Stimulated activated CD8-positive, alpha-beta memory T cell treated with anti-CD3 and anti-CD28 coated beads, Interleukin-7, amount 100 ng/mL, for 24 hours (primary cell): ENCODE results near the gene NAT16.
"Not testable (repeated sequence)": the region's sequence is repeated elsewhere in the genome, so short reads cannot be mapped to it uniquely, and the experiment has no call there.

ENCODE experiments used
- DNase-seq: peaks from one replicate; pipeline ENCODE4 v3.0.0-alpha.2; 2020; ENCODE audit warnings: low read depth

Gene NAT16

DNA sequence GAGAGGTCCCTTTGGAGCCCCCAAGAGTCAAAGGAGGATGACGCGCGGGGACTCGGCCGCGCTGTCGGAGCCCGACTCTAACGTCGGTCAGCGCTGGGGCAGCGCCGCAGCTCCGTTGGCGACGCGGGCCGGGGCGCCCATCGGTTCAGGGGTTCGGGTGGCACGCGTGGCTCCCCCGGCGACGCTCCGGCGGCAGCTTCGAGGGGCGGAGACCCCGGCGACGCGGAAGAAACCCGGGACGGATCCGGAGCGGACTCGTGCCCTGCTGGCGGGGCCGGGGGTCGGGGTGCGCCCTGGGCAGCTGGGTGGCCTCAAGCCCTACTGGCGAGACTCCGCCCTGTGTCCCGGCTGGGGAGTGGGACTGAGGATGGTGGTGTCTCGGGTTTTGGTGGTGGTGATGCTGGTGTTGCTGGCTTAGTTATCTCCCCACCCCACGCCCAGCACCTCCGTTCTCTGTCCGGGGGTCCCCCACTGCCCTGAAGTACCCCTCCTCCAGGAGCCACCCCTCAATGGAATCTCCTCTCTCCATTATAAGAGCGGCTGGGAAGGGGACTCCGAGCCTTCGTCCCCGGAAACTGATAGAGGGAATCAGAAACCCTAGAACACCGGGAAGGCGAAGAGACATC is at the start of gene NAT16:
NAT16 (minus strand) TSS at position 164 of the 626 bp plus-strand sequence. CDS start 5,486 bp downstream, outside the sequence.
- DNase-seq = no peak

DNA sequence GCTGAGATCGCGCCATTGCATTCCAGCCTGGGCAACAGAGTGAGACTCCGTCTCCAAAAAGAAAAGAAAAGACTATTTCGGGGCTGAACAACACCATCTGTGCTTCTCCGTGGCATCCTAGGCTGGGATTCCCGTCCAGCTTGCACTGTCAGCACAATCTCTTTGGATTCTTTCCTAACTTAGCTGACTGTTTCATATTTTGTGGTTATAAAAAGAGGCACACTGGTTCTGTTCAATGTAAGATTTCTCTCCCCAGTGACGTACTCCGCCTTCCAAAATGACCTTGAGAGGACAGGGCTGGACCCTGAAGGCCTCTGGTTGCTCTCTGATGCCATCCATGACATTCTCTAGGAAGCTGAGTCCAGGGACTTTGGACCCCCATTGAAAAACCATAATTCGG is 46.6 kb upstream of the NAT16 start:
- no peak for DNase-seq

DNA sequence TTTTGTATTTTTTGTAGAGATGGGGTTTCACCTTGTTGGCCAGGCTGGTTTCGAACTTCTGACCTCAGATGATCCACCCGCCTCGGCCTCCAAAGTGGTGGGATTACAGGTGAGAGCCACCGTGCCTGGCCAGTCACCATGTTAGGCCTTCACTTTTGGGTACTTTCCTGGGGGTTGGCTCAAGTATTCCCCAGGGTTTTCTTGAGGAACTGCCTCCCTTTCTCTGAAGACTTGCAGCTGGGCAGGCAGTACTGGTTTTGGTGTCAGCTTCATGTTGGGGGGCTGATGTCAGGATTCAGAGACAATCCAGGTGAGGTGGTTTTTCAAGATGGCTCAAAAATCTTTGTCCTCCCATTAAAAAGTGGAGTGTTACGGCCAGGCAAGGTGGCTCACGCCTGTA is 45.6 kb upstream of the NAT16 start:
- DNase-seq = no peak

DNA sequence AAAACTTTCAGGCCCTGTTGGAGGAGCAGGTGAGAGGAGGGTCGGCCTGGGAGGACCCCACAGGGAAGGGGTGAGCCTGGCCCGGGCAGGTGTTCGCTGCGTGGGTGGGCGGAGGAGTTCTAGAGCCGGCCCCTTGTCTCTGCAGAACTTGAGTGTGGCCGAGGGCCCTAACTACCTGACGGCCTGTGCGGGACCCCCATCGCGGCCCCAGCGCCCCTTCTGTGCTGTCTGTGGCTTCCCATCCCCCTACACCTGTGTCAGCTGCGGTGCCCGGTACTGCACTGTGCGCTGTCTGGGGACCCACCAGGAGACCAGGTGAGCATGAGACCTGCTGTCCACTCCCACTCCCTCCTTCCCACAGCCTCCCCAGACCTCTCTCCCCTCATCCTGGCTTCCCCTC is 43.4 kb upstream of the NAT16 start:
- DNase-seq = no peak

DNA sequence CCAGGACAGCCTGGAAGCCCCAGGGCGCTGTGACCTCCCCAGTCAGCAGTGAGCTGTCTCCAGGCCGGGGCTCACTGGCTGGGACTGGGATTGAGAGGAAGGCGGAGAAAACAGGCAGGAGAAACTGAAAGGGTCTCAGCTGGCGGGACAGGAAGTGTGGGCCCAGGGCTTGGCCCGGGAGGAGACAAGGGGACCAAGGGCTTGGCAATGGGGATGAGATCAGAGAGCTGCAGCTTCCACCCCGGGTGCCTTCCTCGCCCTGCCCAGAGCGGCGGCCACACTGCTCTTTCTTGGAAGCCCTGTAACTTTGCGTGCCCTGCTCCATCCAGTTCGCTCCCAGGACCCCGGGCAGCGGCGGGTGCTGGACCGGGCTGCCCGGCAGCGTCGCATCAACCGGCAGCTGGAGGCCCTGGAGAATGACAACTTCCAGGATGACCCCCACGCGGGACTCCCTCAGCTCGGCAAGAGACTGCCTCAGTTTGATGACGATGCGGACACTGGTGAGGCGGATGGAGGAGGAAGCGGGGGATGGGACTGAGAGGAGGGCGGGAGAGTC is 42.3 kb upstream of the NAT16 start:
- no peak for DNase-seq

DNA sequence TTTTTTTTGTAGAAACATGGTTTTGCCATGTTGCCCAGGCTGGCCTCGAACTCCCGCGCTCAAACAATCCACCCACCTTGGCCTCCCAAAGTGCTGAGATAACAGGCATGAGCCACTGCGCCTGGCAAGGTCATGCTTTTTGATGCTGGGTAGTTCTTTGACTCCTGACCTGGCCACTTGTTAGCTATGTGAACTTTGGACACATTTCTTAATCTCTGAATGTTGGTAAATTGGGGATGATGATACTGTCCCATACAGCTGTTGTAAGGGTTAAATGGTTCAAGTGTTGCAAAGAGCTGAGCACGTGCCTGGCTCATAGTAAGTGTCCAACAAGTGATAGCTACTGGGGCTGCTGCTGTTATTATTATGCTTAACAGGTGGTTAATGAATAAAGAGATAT is 40.2 kb upstream of the NAT16 start:
- DNase-seq = no peak

DNA sequence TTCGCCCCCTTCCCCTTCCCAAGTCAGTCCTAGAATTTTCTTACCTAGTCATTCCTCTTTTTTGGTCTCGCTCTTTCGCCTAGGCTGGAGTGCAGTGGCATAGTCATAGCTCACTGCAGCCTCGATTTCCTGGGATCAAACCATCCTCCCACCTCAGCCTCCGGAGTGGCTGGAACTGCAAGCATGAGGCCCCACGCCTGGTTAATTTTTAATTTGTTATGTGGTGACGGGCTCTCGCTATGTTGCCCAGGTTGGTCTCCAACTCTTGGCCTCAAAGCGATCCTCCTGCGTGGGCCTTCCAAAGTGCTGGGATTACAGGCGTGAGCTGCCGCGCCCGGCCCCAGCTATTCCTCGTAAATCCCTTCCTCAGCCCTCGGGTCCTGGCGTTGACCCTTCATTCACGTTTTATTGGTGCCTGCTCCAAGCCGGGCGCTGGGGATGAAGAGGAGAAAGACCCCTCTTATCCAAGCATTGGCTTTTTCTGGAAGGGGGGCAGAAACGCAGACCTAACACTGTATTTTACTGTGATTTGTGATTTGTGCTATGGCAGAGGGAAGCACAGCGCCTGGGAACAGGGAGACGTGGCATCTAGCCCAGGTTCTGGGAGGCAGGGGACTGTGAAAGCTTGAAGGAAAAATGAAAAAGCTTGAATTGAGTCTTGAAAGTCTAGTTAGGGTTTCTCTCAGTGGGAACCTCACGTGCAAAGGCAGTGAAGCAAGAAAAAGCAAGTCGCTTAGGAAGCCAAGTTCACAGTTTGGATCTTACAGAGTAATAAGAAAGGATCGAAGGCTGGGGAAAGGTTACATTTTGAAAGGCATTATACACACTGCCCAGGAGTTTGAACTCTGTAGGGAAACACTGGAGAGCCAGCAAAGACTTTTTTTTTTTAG is 38.4 kb upstream of the NAT16 start:
- no peak for DNase-seq

DNA sequence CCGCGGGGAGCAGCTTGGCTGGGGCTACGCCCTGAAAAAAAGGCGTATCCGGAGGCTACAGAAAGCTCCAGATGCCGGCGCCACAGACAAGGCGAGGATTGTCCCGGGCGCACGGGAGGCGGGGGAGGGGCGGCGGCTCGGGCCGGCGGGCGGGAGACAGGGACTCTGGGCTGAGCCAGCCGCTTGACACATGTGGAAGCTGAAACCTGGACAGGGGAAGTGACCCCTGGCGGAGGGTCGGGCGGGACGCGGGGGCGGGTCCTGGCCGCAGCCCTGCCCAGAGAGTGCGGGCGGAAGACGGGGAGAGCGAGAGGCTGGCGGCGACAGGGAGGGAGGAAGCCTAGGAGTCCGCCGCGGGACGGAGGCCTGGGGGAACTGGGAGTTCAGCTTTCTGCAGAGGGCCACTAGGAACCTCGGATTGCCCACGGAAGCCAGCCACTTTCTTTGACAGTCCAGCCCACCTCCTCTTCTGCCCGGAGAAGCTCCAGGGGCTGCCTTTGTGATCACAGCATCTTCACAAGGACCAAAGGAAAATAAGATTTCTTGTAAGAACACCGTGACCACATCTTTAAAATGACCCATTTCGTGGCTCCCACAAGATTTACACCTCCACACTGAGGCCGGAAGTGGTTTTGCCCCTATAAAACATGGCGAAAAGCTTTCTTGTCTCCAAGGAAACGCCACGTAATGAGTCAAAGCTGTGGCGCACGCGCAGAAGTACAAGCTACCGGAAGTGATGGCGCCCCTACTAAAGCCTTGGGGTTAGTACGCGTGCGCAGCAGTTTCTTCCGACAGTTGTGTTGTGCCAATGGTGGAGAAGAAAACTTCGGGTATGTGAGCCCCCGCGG is 37.5 kb upstream of the NAT16 start, which contains the start of the genes PLOD3 and ZNHIT1:
PLOD3 (minus strand) TSS at position 194 of the 848 bp plus-strand sequence. CDS start 307 bp downstream, outside the sequence.
ZNHIT1 (plus strand) TSS at position 778 of the 848 bp plus-strand sequence; CDS start at position 809, 31 bp downstream.
- peak; percentile 88 for DNase-seq

DNA sequence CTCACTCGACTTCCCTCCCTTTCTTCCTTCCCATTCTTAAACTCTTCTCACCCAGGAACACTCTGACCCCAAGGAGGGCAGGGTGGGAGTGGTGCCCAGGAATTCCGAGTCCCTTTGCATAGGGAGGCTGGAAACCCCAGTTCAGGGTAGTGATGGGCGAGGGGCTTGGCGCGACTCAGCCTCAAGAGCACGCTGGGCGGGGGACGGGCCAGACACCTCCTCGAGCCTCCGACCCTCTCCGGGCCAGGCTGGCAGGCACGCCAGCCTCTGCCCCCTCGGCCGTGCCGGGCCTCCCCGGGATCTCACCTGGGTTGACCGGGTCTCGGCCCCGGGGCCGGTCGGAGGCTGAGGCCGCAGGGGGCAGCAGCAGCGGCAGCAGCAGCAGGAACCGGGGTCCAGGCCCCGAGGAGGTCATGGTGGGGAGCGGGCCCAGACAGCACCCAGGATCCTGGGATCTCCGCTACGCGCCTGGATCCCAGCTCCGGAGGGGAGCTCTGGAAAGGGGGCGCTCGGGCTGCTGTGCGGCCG is 36.8 kb upstream of the NAT16 start:
- no peak for DNase-seq

DNA sequence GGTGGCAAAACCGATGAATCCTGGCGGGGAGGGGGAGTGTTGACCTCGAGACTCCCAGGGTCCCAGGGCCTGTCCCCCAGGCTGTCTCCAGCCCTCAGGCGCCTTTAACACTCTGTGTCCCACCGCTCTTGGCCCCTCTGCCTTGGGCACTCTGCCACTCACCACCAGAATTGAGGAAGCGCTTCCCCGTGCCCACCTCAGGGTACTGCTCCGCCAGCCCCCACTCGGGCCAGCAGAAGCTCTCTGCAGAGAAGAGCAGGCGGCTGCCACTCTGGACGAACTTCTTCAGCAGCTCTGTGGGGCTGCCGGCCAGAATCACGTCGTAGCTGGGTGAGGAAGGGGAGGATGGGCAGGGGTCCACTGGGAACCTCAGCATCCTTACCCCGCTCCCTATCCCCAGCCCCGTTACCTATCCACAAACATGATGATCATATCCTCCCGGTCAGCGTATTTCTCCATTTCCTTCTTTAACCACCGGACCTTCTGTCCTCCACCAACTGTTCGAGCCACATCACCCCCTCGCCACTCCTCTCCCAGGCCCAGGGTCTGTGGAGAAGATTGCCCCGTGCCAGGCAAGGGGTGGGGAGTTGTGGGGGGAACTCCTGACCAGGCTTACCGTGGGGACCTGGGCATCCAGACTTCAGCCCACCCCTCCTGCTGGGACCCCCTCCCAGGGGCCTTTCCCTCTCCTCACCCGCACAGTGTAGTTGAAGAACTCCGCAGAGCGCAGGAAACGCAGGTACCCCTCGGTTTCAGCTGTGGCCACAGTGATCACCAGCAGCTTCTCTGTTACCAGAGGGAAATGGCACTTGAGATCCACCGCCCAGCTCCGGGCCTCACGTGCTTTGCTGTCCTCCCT is 36.1 kb upstream of the NAT16 start:
- DNase-seq = no peak

DNA sequence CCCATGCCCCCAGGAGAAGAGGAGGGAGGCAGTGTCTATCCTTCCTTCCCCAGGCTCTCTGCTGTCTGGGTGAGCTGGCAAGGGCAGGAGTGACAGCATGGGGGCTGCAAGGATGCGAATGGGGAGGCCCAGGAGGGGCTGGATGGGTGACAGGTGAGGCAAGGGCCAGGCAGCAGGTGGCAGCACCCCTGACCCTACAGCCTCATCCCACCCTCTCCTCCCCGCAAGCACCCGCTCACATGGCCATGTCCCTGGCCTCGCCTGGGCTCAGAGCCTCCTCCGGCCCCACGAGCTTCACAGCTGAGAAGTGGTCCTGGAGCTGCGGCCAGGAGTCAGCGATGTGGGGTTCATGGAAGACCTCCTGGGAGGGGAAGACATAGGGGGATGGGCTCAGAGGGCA is 31.9 kb upstream of the NAT16 start:
- no peak for DNase-seq

DNA sequence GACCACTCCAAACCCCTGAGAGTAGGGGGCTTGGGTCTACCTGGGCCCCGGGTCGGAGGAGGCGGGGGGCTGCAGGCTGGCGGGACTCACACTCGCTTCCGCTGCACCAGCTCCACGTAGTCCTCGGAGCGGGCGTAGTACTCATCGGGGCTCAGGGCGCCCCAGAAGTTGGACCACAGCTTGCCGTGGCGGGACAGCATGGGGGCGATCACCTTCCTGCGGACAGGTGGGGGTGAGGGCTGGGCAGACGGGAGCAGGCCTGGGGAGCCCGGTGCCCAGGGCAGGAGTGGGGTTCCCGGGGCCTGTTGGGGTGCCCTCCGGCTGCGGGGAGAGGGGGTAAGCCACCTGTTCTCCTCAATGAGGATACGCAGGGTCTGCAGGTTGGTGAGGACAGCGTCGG is 31.4 kb upstream of the NAT16 start:
- DNase-seq = no peak

DNA sequence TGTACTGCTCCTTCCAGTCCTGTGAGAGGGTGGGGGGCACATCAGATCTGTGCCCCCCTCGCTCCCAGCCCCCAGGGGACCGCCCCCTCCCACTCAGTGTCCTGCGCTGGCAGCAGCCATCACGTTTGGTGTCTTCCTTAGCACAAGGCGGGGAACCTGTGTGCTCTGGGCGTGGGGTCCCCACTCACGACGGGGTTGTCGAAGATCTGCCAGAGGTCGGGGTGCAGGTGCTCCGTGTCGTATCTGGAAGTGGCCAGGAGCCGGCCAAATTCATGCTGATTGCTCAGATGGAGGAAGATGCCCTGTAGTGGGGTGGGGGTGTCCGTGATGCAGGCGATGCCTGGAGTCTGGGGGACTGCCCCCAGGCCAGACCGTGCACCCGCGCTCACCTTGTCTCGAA is 30.1 kb upstream of the NAT16 start:
- DNase-seq = no peak

DNA sequence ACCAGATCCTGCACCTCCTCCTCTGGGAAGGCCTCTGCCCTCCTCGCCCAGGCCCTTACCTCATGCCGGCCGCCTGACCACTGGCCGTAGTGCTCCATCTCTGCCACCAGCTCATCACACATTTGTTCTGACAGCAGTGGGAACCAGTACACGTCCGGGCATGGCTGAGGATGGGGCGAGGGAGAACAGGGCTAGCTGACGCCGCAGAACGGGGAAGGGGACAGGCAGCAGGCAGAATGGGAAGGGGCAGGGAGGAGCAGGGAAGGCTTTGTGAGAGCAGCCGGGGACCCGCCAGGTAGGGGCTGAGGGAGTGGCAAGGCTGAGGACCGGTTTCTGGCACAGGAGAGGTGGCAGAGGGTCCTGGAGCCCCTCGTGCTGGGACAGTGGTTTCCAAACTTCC is 28.7 kb upstream of the NAT16 start:
- no peak for DNase-seq

DNA sequence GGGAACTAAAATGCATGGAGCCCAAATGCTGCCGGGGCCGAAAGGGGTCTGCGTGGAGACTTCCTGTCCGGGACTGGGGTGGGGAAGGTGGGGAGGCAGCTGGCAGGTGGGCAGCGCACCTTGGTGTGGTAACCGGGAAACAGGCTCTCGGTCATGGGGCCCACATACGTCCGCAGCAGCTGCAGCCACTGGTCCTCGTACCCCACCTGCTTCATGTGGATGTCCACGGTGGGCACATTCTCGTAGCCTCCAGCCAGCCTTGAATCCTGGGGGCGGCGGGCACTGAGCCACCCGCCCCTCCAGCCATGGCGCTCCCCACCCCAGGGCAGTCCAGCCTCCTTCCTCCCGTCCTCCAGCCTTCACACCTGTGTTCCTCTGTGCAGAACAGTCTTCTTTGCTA is 27.4 kb upstream of the NAT16 start:
- DNase-seq = no peak

DNA sequence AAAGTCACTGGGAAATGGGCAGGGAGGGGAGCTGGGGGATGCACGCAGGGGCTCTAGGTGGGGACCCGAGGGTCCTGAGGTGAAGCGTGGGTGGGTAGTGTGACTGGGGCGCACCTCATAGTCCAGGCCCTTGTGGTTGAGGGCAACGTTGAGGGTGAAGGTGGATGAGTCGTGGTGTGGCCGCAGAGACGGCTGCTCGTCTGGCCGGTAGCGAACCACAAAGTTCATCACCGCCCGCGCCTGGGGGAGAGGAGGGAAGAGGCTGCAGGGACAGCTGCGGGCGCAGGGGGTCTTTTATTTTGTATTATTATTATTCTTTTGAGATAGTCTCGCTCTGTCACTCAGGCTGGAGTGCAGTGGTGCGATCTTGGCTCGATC is 26.6 kb upstream of the NAT16 start:
- no peak for DNase-seq

DNA sequence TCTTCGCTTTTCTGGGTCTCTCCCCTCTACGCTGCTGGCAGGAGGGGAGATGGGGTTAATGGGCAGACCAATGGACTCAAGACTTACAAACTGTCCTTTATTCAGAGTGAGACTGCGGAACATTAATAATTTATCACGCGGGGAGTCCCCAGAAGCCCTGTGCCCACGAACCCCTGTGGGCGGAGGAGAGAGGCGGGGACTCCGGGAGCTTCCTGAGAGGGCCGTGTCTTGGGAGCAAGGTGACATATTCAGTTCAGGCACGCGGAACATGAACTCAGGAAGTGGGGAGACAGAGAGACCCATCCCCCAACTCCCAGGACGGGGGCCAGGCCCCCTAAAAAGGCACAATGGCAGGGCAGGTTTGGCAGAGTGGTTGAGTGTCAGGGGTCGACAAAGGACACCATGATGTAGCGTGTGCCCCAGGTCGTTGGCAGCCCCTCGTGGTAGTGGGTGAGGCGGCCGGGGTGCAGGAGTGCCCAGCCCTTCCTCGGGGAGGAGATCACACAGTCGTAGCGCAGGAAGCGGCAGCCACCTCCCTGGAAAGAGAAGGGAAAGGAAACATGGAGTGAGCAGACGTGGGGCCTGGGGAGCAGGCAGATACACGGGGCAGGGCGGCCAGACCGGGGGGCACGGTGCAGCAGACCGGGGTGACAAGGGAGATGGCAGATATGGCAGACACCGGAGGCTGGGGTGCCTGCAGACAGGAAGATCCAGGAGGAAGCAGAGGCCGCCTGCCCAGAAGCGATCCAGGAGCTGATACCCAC is 26.0 kb upstream of the NAT16 start:
- no peak for DNase-seq

DNA sequence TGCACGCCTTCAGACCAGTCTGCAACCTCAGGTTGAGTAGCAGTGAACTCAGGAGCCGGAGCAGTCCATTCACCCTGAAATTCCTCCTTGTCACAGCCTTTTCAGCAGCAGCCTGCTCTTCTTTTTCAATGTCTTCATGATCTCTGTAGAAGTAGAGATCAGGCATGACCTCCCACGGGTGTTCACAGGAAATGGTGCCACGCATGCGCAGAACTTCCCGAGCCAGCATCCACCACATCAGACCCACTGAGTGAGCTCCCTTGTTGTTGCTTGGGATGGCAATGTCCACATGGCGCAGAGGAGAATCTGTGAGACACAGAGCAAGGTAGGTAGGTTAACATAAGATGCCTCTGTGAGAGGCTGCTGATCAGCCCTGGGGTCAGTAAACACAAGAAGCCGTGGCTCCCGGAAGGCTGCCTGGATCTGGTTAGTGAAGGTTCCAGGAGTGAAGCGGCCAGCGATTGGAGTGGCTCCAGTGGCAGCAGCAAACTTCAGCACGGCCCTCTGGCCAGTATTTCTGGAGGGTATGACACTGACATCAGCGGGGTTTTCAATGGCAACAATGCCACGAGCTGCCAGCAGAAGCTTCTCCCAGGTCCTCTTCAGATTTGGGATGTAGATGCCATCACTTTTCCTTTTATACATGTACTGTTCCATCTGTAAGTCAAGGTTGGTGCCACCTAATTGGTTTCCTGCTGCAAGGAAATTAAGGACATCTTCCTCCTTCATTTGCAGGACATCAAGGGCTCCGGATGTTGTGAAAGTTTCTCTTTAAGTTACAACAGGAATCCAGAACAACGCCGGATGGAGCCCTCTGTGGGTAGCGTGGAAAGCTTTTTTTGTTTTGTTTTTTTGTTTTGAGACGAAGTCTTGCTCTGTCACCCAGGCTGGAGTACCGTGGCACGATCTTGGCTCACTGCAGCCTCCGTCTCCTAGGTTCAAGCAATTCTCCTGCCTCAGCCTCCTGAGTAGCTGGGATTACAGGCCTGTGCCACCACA is 23.9 kb upstream of the NAT16 start:
- DNase-seq = not testable (repeated sequence)

DNA sequence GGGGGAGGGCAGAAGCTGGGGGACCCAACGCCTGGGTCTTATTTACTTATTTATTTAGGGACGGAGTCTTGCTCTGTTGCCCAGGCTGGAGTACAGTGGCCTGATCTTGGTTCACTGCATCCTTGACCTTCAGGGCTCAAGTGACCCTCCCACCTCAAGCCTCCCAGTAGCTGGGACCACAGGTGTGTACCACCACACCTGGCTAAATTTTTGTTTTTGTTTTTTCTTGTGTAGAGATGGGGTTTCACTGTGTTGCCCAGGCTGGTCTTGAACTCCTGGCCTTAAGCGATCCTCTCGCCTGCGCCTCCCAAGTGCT is 22.5 kb upstream of the NAT16 start:
- DNase-seq = no peak
